ENCODE data around the gene ALDH16A1. TPM values are rescaled to one million over a fixed set of nuclear protein-coding genes. Genes with fewer than 3 reads are reported as not detected.

The ALDH16A1 gene
- polyA plus RNA-seq, 4 donors = 16.6 to 27.5 (median 18.3) TPM

GRCh38 chr19:49423071-49423984 is 29.7 kb upstream of the ALDH16A1 start, which contains the start of gene PTH2:
Gene PTH2, minus strand, starts transcription at chr19:49423441. Its CDS starts 102 bp downstream, at chr19:49423339.
- no peak for DNase-seq (ENCODE audit: low read depth in 4 of 4, low spot score in 3 of 4)

- DNase-seq (ENCODE audit: low read depth in 4 of 4, low spot score in 3 of 4) = no peak
Measured at GRCh38 chr19:49423985-49424303, 29.1 kb upstream of the ALDH16A1 start.

GRCh38 chr19:49425178-49425577 is 27.8 kb upstream of the ALDH16A1 start, which contains the start of gene GFY:
Gene GFY, plus strand, starts transcription at chr19:49425388. Its CDS starts 1,043 bp downstream, at chr19:49426431.
- no peak for DNase-seq (ENCODE audit: low read depth in 4 of 4, low spot score in 3 of 4)

GRCh38 chr19:49425922-49426592 is 27.0 kb upstream of the ALDH16A1 start:
- DNase-seq (ENCODE audit: low read depth in 4 of 4, low spot score in 3 of 4) = no peak

- DNase-seq (ENCODE audit: low read depth in 4 of 4, low spot score in 3 of 4) = no peak
Measured at GRCh38 chr19:49427339-49427738, 25.7 kb upstream of the ALDH16A1 start.

GRCh38 chr19:49427855-49428546 is 25.0 kb upstream of the ALDH16A1 start:
- DNase-seq (ENCODE audit: low read depth in 4 of 4, low spot score in 3 of 4) = no peak

- DNase-seq (ENCODE audit: low read depth in 4 of 4, low spot score in 3 of 4) = no peak
Measured at GRCh38 chr19:49428547-49429451, 24.2 kb upstream of the ALDH16A1 start.

- DNase-seq (ENCODE audit: low read depth in 4 of 4, low spot score in 3 of 4) = no peak
Measured at GRCh38 chr19:49430172-49430677, 22.8 kb upstream of the ALDH16A1 start.

GRCh38 chr19:49430678-49431329 is 22.2 kb upstream of the ALDH16A1 start:
- DNase-seq (ENCODE audit: low read depth in 4 of 4, low spot score in 3 of 4) = no peak

- DNase-seq (ENCODE audit: low read depth in 4 of 4, low spot score in 3 of 4) = no peak
Measured at GRCh38 chr19:49431330-49431749, 21.7 kb upstream of the ALDH16A1 start.

- DNase-seq (ENCODE audit: low read depth in 4 of 4, low spot score in 3 of 4) = no peak
Measured at GRCh38 chr19:49432141-49433073, 20.6 kb upstream of the ALDH16A1 start.

GRCh38 chr19:49433240-49433901 is 19.7 kb upstream of the ALDH16A1 start:
- DNase-seq (ENCODE audit: low read depth in 4 of 4, low spot score in 3 of 4) = no peak

GRCh38 chr19:49434907-49435583 is 18.0 kb upstream of the ALDH16A1 start:
- DNase-seq (ENCODE audit: low read depth in 4 of 4, low spot score in 3 of 4) = no peak

- no peak for DNase-seq (ENCODE audit: low read depth in 4 of 4, low spot score in 3 of 4)
Measured at GRCh38 chr19:49435670-49436069, 17.4 kb upstream of the ALDH16A1 start.

- no peak for DNase-seq (ENCODE audit: low read depth in 4 of 4, low spot score in 3 of 4)
Measured at GRCh38 chr19:49436381-49437017, 16.5 kb upstream of the ALDH16A1 start.

- DNase-seq (ENCODE audit: low read depth in 4 of 4, low spot score in 3 of 4) = no peak
Measured at GRCh38 chr19:49437231-49437630, 15.8 kb upstream of the ALDH16A1 start.

GRCh38 chr19:49438261-49438660 is 14.8 kb upstream of the ALDH16A1 start:
- DNase-seq (ENCODE audit: low read depth in 4 of 4, low spot score in 3 of 4) = no peak
